ENCODE results near the gene CALU. TPM values are rescaled to one million over a fixed set of nuclear protein-coding genes. Genes with fewer than 3 reads are reported as not detected.

Gene CALU
- total and polyA plus RNA-seq, 5 donors from 2014 or later, result 19.1 to 30.2 (median 23.9) TPM

- ATAC-seq (ENCODE audit: low read depth in 2 of 2) (no peak), DNase-seq (no peak)
- H3K9me3 Mint-ChIP-seq, result no peaks in the 10 kb centered on the region
- H3K4me3 Mint-ChIP-seq, result peak overlapping the region in 2 of 4 donors; percentile 18 to 56
- H3K4me1 Mint-ChIP-seq, result peaks cover 27 to 68% (median 45%) of the 10 kb centered on the region in 4 donors
- Histone ChIP-seq H3K4me1 (ENCODE audit: control insufficient read depth, insufficient read depth, low read length, poor library complexity, severe bottlenecking) (peaks cover 24% of the 10 kb centered on the region), H3K27ac (ENCODE audit: insufficient read depth, low read length, poor library complexity, severe bottlenecking) (no peak overlapping the region), H3K9me3 (ENCODE audit: control insufficient read depth in 2 of 2, low read length in 2 of 2) (no peaks in the 10 kb centered on the region), H3K4me3 (ENCODE audit: low read depth, low read length) (no peak overlapping the region), H3K36me3 (ENCODE audit: control insufficient read depth, insufficient read depth, low read length) (no peaks in the 10 kb centered on the region), H3K27me3 (ENCODE audit: control insufficient read depth, insufficient read depth, low read length) (no peaks in the 10 kb centered on the region)
- H3K36me3 Mint-ChIP-seq, result peaks cover 7% of the 10 kb centered on the region
- H3K27ac Mint-ChIP-seq, result peak overlapping the region in 1 of 3 donors; percentile 59
- no peaks in the 10 kb centered on the region for H3K27me3 Mint-ChIP-seq
Measured at GRCh38 chr7:128741491-128741890, 2.3 kb downstream of the CALU start.

GRCh38 chr7:128742206-128742605 lies 3.0 kb downstream of the CALU start:
- peak overlapping the region in 1 of 4 donors; percentile 17 for H3K4me3 Mint-ChIP-seq
- H3K36me3 ChIP-seq (ENCODE audit: control insufficient read depth, insufficient read depth, low read length), result no peaks in the 10 kb centered on the region
- H3K27me3 Mint-ChIP-seq, result no peaks in the 10 kb centered on the region
- H3K36me3 Mint-ChIP-seq, result peaks cover 7% of the 10 kb centered on the region
- no peak overlapping the region for H3K27ac Mint-ChIP-seq
- peaks cover 24% of the 10 kb centered on the region for H3K4me1 ChIP-seq (ENCODE audit: control insufficient read depth, insufficient read depth, low read length, poor library complexity, severe bottlenecking)
- DNase-seq (no peak), ATAC-seq (ENCODE audit: low read depth in 2 of 2) (no peak)
- H3K27me3 ChIP-seq (ENCODE audit: control insufficient read depth, insufficient read depth, low read length), result no peaks in the 10 kb centered on the region
- H3K27ac ChIP-seq (ENCODE audit: insufficient read depth, low read length, poor library complexity, severe bottlenecking), result peak overlapping the region; percentile 15
- H3K9me3 Mint-ChIP-seq, result no peaks in the 10 kb centered on the region
- peaks cover 27 to 68% (median 48%) of the 10 kb centered on the region in 4 donors for H3K4me1 Mint-ChIP-seq
- no peaks in the 10 kb centered on the region for H3K9me3 ChIP-seq (ENCODE audit: control insufficient read depth in 2 of 2, low read length in 2 of 2)
- no peak overlapping the region for H3K4me3 ChIP-seq (ENCODE audit: low read depth, low read length)

- no peaks in the 10 kb centered on the region for H3K27me3 Mint-ChIP-seq
- H3K36me3 Mint-ChIP-seq, result peaks cover 7% of the 10 kb centered on the region
- Histone ChIP-seq H3K27ac (ENCODE audit: insufficient read depth, low read length, poor library complexity, severe bottlenecking) (no peak overlapping the region), H3K27me3 (ENCODE audit: control insufficient read depth, insufficient read depth, low read length) (no peaks in the 10 kb centered on the region), H3K4me3 (ENCODE audit: low read depth, low read length) (no peak overlapping the region), H3K9me3 (ENCODE audit: control insufficient read depth in 2 of 2, low read length in 2 of 2) (no peaks in the 10 kb centered on the region), H3K36me3 (ENCODE audit: control insufficient read depth, insufficient read depth, low read length) (peaks cover 10% of the 10 kb centered on the region), H3K4me1 (ENCODE audit: control insufficient read depth, insufficient read depth, low read length, poor library complexity, severe bottlenecking) (peaks cover 20% of the 10 kb centered on the region)
- H3K27ac Mint-ChIP-seq, result no peak overlapping the region
- H3K4me1 Mint-ChIP-seq, result peaks cover 23 to 70% (median 52%) of the 10 kb centered on the region in 4 donors
- no peak overlapping the region for H3K4me3 Mint-ChIP-seq
- DNase-seq (no peak), ATAC-seq (ENCODE audit: low read depth in 2 of 2) (no peak)
- no peaks in the 10 kb centered on the region for H3K9me3 Mint-ChIP-seq
Measured at GRCh38 chr7:128743112-128743772, 4.1 kb downstream of the CALU start.

GRCh38 chr7:128744366-128744905 lies 5.3 kb downstream of the CALU start:
- H3K27ac ChIP-seq (ENCODE audit: insufficient read depth, low read length, poor library complexity, severe bottlenecking), result no peak overlapping the region
- peaks cover 18 to 69% (median 51%) of the 10 kb centered on the region in 4 donors for H3K4me1 Mint-ChIP-seq
- peaks cover 14% of the 10 kb centered on the region for H3K36me3 Mint-ChIP-seq
- no peak for ATAC-seq (ENCODE audit: low read depth in 2 of 2)
- peak overlapping the region in 2 of 4 donors; percentile 2 to 14 for H3K4me3 Mint-ChIP-seq
- no peaks in the 10 kb centered on the region for H3K27me3 ChIP-seq (ENCODE audit: control insufficient read depth, insufficient read depth, low read length)
- H3K9me3 Mint-ChIP-seq, result no peaks in the 10 kb centered on the region
- no peak for DNase-seq
- no peaks in the 10 kb centered on the region for H3K27me3 Mint-ChIP-seq
- H3K36me3 ChIP-seq (ENCODE audit: control insufficient read depth, insufficient read depth, low read length), result peaks cover 21% of the 10 kb centered on the region
- H3K27ac Mint-ChIP-seq, result peak overlapping the region in 2 of 3 donors; percentile 3 to 66
- H3K4me1 ChIP-seq (ENCODE audit: control insufficient read depth, insufficient read depth, low read length, poor library complexity, severe bottlenecking), result peaks cover 14% of the 10 kb centered on the region
- H3K9me3 ChIP-seq (ENCODE audit: control insufficient read depth in 2 of 2, low read length in 2 of 2), result no peaks in the 10 kb centered on the region
- no peak overlapping the region for H3K4me3 ChIP-seq (ENCODE audit: low read depth, low read length)

- Mint-ChIP-seq H3K9me3 (no peaks in the 10 kb centered on the region), H3K27ac (peak overlapping the region in 1 of 3 donors; percentile 38), H3K4me3 (peak overlapping the region in 1 of 4 donors; percentile 10), H3K27me3 (no peaks in the 10 kb centered on the region), H3K4me1 (peaks cover 16 to 57% (median 41%) of the 10 kb centered on the region in 4 donors), H3K36me3 (peaks cover 14% of the 10 kb centered on the region)
- Histone ChIP-seq H3K4me3 (ENCODE audit: low read depth, low read length) (no peak overlapping the region), H3K27me3 (ENCODE audit: control insufficient read depth, insufficient read depth, low read length) (no peaks in the 10 kb centered on the region), H3K27ac (ENCODE audit: insufficient read depth, low read length, poor library complexity, severe bottlenecking) (no peak overlapping the region), H3K4me1 (ENCODE audit: control insufficient read depth, insufficient read depth, low read length, poor library complexity, severe bottlenecking) (peaks cover 4% of the 10 kb centered on the region), H3K9me3 (ENCODE audit: control insufficient read depth in 2 of 2, low read length in 2 of 2) (no peaks in the 10 kb centered on the region), H3K36me3 (ENCODE audit: control insufficient read depth, insufficient read depth, low read length) (peaks cover 32% of the 10 kb centered on the region)
- no peak for DNase-seq
- ATAC-seq (ENCODE audit: low read depth in 2 of 2), result no peak
Measured at GRCh38 chr7:128745706-128746105, 6.5 kb downstream of the CALU start.

- ATAC-seq (ENCODE audit: low read depth in 2 of 2) (no peak), DNase-seq (no peak)
- Mint-ChIP-seq H3K27me3 (no peaks in the 10 kb centered on the region), H3K4me1 (peaks cover 17 to 41% (median 28%) of the 10 kb centered on the region in 4 donors), H3K36me3 (peaks cover 14% of the 10 kb centered on the region), H3K4me3 (no peak overlapping the region), H3K9me3 (no peaks in the 10 kb centered on the region), H3K27ac (peak overlapping the region in 1 of 3 donors; percentile 12)
- Histone ChIP-seq H3K9me3 (ENCODE audit: control insufficient read depth in 2 of 2, low read length in 2 of 2) (no peaks in the 10 kb centered on the region), H3K27me3 (ENCODE audit: control insufficient read depth, insufficient read depth, low read length) (no peaks in the 10 kb centered on the region), H3K4me3 (ENCODE audit: low read depth, low read length) (no peak overlapping the region), H3K4me1 (ENCODE audit: control insufficient read depth, insufficient read depth, low read length, poor library complexity, severe bottlenecking) (no peaks in the 10 kb centered on the region), H3K27ac (ENCODE audit: insufficient read depth, low read length, poor library complexity, severe bottlenecking) (no peak overlapping the region), H3K36me3 (ENCODE audit: control insufficient read depth, insufficient read depth, low read length) (peaks cover 35% of the 10 kb centered on the region)
Measured at GRCh38 chr7:128747327-128748079, 8.3 kb downstream of the CALU start.

GRCh38 chr7:128752251-128752650 lies 13.1 kb downstream of the CALU start:
- no peak for DNase-seq
- peaks cover 66% of the 10 kb centered on the region for H3K36me3 ChIP-seq (ENCODE audit: control insufficient read depth, insufficient read depth, low read length)
- ATAC-seq (ENCODE audit: low read depth in 2 of 2), result no peak
- H3K27me3 Mint-ChIP-seq, result no peaks in the 10 kb centered on the region
- no peak overlapping the region for H3K27ac Mint-ChIP-seq
- H3K4me1 ChIP-seq (ENCODE audit: control insufficient read depth, insufficient read depth, low read length, poor library complexity, severe bottlenecking), result no peaks in the 10 kb centered on the region
- no peaks in the 10 kb centered on the region for H3K9me3 Mint-ChIP-seq
- no peaks in the 10 kb centered on the region for H3K27me3 ChIP-seq (ENCODE audit: control insufficient read depth, insufficient read depth, low read length)
- peaks cover 9 to 14% (median 12%) of the 10 kb centered on the region in 4 donors for H3K4me1 Mint-ChIP-seq
- H3K9me3 ChIP-seq (ENCODE audit: control insufficient read depth in 2 of 2, low read length in 2 of 2), result no peaks in the 10 kb centered on the region
- no peak overlapping the region for H3K4me3 Mint-ChIP-seq
- no peak overlapping the region for H3K27ac ChIP-seq (ENCODE audit: insufficient read depth, low read length, poor library complexity, severe bottlenecking)
- peaks cover 31% of the 10 kb centered on the region for H3K36me3 Mint-ChIP-seq
- H3K4me3 ChIP-seq (ENCODE audit: low read depth, low read length), result no peak overlapping the region

Measured in CD4-positive, CD25-positive, alpha-beta regulatory T cell (primary cell).